HL-60/S4 treated with phorbol 12-myristate 13-acetate at 8.2 ng/mL for 4 days and 3 days (cell line): ENCODE data around the gene ACTR1B.
"Not testable (repeated sequence)": the region's sequence is repeated elsewhere in the genome, so short reads cannot be mapped to it uniquely, and the experiment has no call there.

Experiments used
- in situ Hi-C: fragments of 300-500 bp; cut with MboI; formaldehyde crosslinking; loops from 2 replicates; pipeline ENCODE4 v1.15.0; 2022; ENCODE audit warnings: low sequenced_read_pairs

Gene ACTR1B

GRCh38 chr2:97660775-97661389 lies 3.0 kb downstream of the ACTR1B start:
- in situ Hi-C loops = loop anchor here (25.0 kb wide), 1 partner anchor 1599 kb away; no protein-coding TSS in a partner anchor

- in situ Hi-C loops = loop anchor here (25.0 kb wide), 1 partner anchor 1598 kb away; no protein-coding TSS in a partner anchor
Measured at GRCh38 chr2:97660044-97660774, 3.6 kb downstream of the ACTR1B start.

DNA sequence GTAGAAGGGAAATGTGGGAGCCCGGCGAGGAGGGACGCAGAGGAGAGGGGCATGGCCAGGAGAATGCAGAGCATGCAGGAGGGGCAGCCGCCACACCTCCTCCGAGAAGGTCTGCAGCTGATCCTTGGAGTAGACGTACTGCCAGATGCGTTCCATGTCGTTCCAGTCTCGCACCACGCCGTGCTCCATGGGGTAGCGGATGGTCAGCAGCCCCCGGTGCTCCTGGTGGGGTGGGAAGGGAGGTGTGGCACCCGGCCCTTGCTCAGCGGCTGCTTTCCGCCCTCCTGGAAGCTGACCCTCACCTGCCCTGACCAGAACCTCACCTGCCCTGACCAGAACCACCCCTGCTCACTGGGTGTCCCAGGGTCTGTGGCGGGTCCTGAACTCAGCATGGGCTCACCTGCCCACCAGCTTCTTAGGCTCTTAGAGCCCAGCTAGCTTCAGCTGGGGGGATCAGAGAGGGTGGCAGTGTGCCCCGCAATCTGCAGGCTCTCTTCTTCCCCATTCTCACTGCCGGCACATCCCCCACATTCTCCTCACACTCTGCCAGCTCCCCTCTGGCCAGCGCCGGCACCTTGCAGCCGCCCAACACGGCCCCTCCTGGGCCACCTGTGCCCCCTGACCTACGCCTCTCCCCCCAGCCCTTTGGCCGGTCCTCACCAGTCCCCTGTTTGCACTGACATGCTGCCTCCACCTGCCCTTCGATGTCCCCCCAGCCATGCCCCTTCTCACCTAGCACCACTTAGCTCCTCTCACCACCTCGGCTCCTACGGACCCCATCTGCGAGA lies 4.4 kb downstream of the ACTR1B start:
- in situ Hi-C loops = loop anchor here (25.0 kb wide), 1 partner anchor 1597 kb away; no protein-coding TSS in a partner anchor

- in situ Hi-C loops = loop anchor here (25.0 kb wide), 1 partner anchor 1596 kb away; no protein-coding TSS in a partner anchor
Measured at GRCh38 chr2:97658691-97659157, 5.1 kb downstream of the ACTR1B start.

GRCh38 chr2:97657986-97658690 lies 5.7 kb downstream of the ACTR1B start:
- in situ Hi-C loops = loop anchor here (25.0 kb wide), 1 partner anchor 1596 kb away; no protein-coding TSS in a partner anchor

- in situ Hi-C loops = loop anchor here (25.0 kb wide), 1 partner anchor 1595 kb away; no protein-coding TSS in a partner anchor
Measured at GRCh38 chr2:97656905-97657587, 6.8 kb downstream of the ACTR1B start.

DNA sequence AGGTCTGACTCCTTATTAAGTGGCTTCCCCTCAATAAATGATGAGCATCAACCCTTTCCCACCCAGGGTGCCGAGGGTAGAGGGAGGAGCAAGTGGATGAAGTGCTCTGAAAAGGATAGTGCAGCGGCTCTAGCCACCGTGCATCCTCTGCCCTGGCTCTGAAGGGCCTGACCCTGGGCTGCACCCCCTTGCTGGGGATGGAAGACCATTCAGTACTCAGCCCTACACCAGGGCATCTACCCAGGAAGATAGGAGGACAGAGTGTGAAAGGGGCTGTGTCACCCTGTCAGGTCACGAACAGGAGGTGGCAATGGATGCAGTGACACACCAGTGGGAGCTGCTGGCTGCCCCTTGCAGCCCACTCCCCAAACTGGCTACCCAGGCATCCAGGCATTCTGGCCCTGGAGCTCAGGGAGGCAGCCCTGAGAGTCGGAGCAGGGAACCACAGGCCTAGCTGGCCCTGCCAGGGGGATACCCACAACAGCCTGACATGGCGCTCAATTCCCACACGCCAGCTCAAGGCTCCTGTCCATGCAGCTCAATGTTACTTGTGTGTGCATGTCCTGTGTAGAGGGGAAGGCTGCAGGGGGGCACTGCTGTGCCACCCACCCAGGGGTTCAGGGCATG lies 7.6 kb downstream of the ACTR1B start:
- in situ Hi-C loops = loop anchor here (25.0 kb wide), 1 partner anchor 1594 kb away; no protein-coding TSS in a partner anchor

- in situ Hi-C loops = loop anchor here (25.0 kb wide), 1 partner anchor 1592 kb away; no protein-coding TSS in a partner anchor
Measured at GRCh38 chr2:97654791-97655190, 9.1 kb downstream of the ACTR1B start.

GRCh38 chr2:97654309-97654708 lies 9.5 kb downstream of the ACTR1B start:
- in situ Hi-C loops = loop anchor here (25.0 kb wide), 1 partner anchor 1592 kb away; no protein-coding TSS in a partner anchor

- in situ Hi-C loops = loop anchor here (25.0 kb wide), 1 partner anchor 1592 kb away; no protein-coding TSS in a partner anchor
Measured at GRCh38 chr2:97653874-97654273, 10.0 kb downstream of the ACTR1B start.

DNA sequence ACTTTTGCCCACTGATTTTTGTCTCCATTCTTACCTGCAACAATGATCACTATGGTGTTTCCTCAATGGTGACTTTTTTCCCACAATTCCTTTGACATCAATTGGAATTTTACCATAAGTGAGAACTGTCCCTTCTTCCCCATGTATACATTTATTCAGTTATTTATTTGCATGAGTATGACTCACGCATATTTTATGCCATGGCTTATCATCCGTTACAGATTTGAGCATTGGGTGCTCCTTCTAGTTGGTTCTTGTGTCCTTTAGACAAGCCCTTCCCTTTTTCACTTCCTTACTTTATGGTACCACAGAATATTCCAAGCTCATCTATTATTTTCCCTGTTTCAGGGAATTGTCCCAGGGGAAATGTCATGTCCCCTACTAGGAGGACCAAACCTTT lies 10.4 kb downstream of the ACTR1B start:
- in situ Hi-C loops = loop anchor here (25.0 kb wide), 1 partner anchor 1591 kb away; no protein-coding TSS in a partner anchor

DNA sequence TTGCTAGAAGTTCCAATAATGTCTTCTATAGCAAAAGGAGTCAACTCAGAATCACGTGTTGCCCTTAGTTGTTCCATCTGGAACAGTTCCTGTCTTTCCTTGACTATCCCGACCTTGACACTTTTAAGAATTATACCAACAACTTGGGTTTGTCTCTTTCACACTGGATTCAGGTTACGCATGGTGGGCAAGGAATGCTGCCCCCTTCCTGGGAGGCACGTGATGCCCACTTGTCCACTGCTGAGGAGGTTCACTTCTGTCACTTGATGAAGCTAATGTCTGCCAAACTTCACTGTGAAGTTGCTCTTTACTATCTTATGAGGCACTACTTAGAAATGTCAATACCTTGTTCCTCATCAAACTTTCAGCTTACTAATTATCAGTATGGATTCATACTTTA lies 12.7 kb downstream of the ACTR1B start:
- in situ Hi-C loops = loop anchor here (25.0 kb wide), 1 partner anchor 1589 kb away; no protein-coding TSS in a partner anchor

GRCh38 chr2:97646977-97647376 lies 16.9 kb downstream of the ACTR1B start:
- in situ Hi-C loops = no loop called here

- in situ Hi-C loops = no loop called here
Measured at GRCh38 chr2:97645695-97646629, 17.9 kb downstream of the ACTR1B start, which contains the start of gene COX5B. COX5B (plus strand) TSS chr2:97646062; CDS start chr2:97646087, 25 bp downstream.

DNA sequence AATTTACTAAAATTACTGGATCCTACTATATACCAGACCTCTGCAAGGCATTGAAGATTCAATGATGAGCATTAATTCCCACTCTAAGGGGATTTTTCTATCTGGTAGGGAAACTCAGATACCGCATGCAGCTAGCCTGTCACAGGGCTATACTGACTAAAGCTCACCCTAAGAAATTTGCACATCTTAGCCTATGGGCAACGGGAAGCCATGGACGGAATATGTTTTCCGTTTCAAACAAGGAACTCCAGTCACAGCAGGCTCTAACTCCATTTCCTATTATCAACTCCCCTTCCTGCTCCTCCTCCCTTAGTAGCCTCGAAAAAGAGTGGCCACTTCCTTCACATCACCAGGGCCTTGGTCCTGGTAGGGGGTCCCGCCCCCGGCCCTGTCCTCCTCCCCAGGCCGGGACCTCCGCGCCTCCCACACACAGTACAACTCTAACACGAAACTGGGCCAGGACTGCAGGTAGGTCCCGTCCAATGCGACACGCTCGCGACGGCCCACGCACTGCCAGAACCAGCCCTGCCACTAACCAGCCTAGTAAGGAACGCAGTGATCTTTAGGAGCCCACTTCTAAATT lies 18.6 kb downstream of the ACTR1B start:
- in situ Hi-C loops = no loop called here

GRCh38 chr2:97644023-97644717 lies 19.7 kb downstream of the ACTR1B start:
- in situ Hi-C loops = no loop called here

DNA sequence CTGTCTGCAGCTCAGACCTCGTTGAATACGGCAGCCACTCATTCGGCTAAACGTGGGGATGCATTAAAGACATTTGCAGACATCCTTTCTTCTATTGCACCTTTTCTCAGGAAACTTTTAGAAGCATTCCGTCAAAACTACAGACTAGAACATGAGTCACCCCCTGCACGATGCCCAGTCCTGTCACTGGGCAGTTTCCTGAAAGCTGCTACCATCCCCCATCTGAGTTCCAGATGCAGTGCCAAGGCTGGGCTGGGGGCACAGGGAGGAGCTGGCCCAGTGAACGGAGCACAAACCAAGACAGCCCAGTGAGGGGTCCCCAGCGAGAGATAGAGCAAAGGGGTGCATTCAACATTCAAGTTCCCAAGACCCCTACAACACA lies 37.8 kb downstream of the ACTR1B start:
- in situ Hi-C loops = not testable (repeated sequence)
